Kidney (tissue), 14 donors: Measurements from ENCODE around the gene HPCA. TPM values are rescaled to one million over a fixed set of nuclear protein-coding genes. Genes with fewer than 3 reads are reported as not detected.

Experiments used
- DNase-seq, 5 donors: peaks; one replicate each; pipeline ENCODE4 v3.0.0-alpha.2; 2013 to 2020
- FAIRE-seq: peaks from 2 replicates; lab custom pipeline; 2012; peaks lifted over from hg19 to GRCh38; lab: Jason Lieb, UNC
- H3K27ac ChIP-seq, 2 donors: one replicate each; pipeline ENCODE4 v1.7.0; 2013; ENCODE audit warnings: low read depth in 2 of 2, low read length in 2 of 2, inconsistent platforms in 1 of 2
- H3K27me3 ChIP-seq: one replicate; pipeline ENCODE4 v1.7.1; 2013; ENCODE audit warnings: low read length, inconsistent platforms; ENCODE audit not compliant: control insufficient read depth, insufficient read depth
- H3K36me3 ChIP-seq, 3 donors: one replicate each; pipeline versions ENCODE4 v1.7.0 to v1.7.1; 2013; ENCODE audit warnings: low read length in 3 of 3, control low read depth in 1 of 3, inconsistent platforms in 1 of 3; ENCODE audit not compliant: insufficient read depth in 3 of 3, control insufficient read depth in 2 of 3
- H3K4me1 ChIP-seq, 3 donors: one replicate each; pipeline versions ENCODE4 v1.7.0 to v1.7.1; 2013; ENCODE audit warnings: low read length in 3 of 3, inconsistent platforms in 1 of 3, low read depth in 1 of 3; ENCODE audit not compliant: control insufficient read depth in 2 of 3, insufficient read depth in 2 of 3
- H3K4me3 ChIP-seq, 3 donors: one replicate each; pipeline versions ENCODE4 v1.7.0 to v1.8.1; 2013; ENCODE audit warnings: low read length in 3 of 3, control low read depth in 1 of 3, inconsistent platforms in 1 of 3
- H3K9ac ChIP-seq, 3 donors: one replicate each; pipeline versions ENCODE4 v1.7.0 to v1.7.1; 2013; ENCODE audit warnings: low read length in 3 of 3, control low read depth in 1 of 3, inconsistent platforms in 1 of 3
- H3K9me3 ChIP-seq, 3 donors: one replicate each; pipeline versions ENCODE4 v1.7.0 to v1.7.1; 2013; ENCODE audit warnings: low read length in 3 of 3, control low read depth in 1 of 3, inconsistent platforms in 1 of 3; ENCODE audit not compliant: control insufficient read depth in 2 of 3, insufficient read depth in 1 of 3
- CTCF ChIP-seq: IDR thresholded peaks from 3 replicates; pipeline ENCODE4 v1.5.1; 2012; ENCODE audit warnings: mild to moderate bottlenecking, moderate library complexity, borderline replicate concordance; ENCODE audit not compliant: insufficient read depth; ENCODE audit errors: extremely low read depth
- intact Hi-C: fragments of 100-400 bp; cut with DNase I; formaldehyde crosslinking; loops from one replicate; pipeline ENCODE4 v1.11.1; 2022
- polyA plus RNA-seq: library from polyadenylated mRNA; stranded (reverse); fragments of 350-450 nt; fragmentation: Illumina TruSeq; extraction: RNeasy Lipid Tissue Mini Kit (QIAGEN cat#74804); gene quantifications from one replicate; pipeline ENCODE4 v1.2.3, GENCODE V29; 2014; ENCODE audit warnings: low read depth, low replicate concordance; ENCODE audit not compliant: insufficient read depth
- total RNA-seq: library from RNA; stranded (reverse); fragmentation: NEBNext Ultra II Directional; extraction: Animal tissue kit (Norgen Biotek cat#: 25700); gene quantifications from one replicate; pipeline ENCODE4 v1.2.1, GENCODE V29; 2021
- donor health status: control.
- donor health status: control.
- donor health status: control.
- donor health status: control.
- donor health status: control.
- donor health status: DM: yes; HTN: yes; CAD: no.
- donor health status: Normal renal cell carcinoma (clear cell type).

Gene HPCA
- total and polyA plus RNA-seq, 2 donors from 2014 or later: 0.28 to 1.2 TPM

GRCh38 chr1:32925403-32926162 lies 39.3 kb downstream of the HPCA start:
- no peak for TF ChIP-seq CTCF
- Histone ChIP-seq H3K36me3 (no peaks in the 10 kb centered on the region), H3K4me3 (peak overlapping the region in 1 of 3 donors; percentile 7), H3K27me3 (no peaks in the 10 kb centered on the region), H3K27ac (no peak overlapping the region), H3K9ac (no peak overlapping the region), H3K9me3 (no peaks in the 10 kb centered on the region), H3K4me1 (peaks cover 0 to 3% (median 0%) of the 10 kb centered on the region in 3 donors)
- intact Hi-C loops: loop anchor here (10.0 kb wide), 1 partner anchor 139 kb away; no protein-coding TSS in a partner anchor
- peak in 4 of 5 donors; percentile 71 to 91 (median 88) for DNase-seq
- FAIRE-seq: no peak

GRCh38 chr1:32926562-32926961 lies 40.3 kb downstream of the HPCA start:
- no peak overlapping the region for H3K4me3 ChIP-seq
- no peaks in the 10 kb centered on the region for H3K27me3 ChIP-seq
- H3K27ac ChIP-seq: no peak overlapping the region
- H3K36me3 ChIP-seq: no peaks in the 10 kb centered on the region
- H3K4me1 ChIP-seq: peaks cover 0 to 3% (median 0%) of the 10 kb centered on the region in 3 donors
- no peak overlapping the region for H3K9ac ChIP-seq
- no peaks in the 10 kb centered on the region for H3K9me3 ChIP-seq
- no peak for DNase-seq
- intact Hi-C loops: loop anchor here (10.0 kb wide), 1 partner anchor 138 kb away; no protein-coding TSS in a partner anchor
- FAIRE-seq: no peak
- no peak for TF ChIP-seq CTCF

GRCh38 chr1:32927441-32927840 lies 41.1 kb downstream of the HPCA start:
- no peak for TF ChIP-seq CTCF
- FAIRE-seq: no peak
- DNase-seq: no peak
- peaks cover 0 to 3% (median 0%) of the 10 kb centered on the region in 3 donors for H3K4me1 ChIP-seq
- H3K27ac ChIP-seq: no peak overlapping the region
- H3K27me3 ChIP-seq: no peaks in the 10 kb centered on the region
- H3K36me3 ChIP-seq: no peaks in the 10 kb centered on the region
- no peak overlapping the region for H3K4me3 ChIP-seq
- H3K9me3 ChIP-seq: no peaks in the 10 kb centered on the region
- no peak overlapping the region for H3K9ac ChIP-seq
- intact Hi-C loops: loop anchor here (10.0 kb wide), 1 partner anchor 137 kb away; no protein-coding TSS in a partner anchor
